ENCODE data around the gene PCGF6.

Gene PCGF6

DNA sequence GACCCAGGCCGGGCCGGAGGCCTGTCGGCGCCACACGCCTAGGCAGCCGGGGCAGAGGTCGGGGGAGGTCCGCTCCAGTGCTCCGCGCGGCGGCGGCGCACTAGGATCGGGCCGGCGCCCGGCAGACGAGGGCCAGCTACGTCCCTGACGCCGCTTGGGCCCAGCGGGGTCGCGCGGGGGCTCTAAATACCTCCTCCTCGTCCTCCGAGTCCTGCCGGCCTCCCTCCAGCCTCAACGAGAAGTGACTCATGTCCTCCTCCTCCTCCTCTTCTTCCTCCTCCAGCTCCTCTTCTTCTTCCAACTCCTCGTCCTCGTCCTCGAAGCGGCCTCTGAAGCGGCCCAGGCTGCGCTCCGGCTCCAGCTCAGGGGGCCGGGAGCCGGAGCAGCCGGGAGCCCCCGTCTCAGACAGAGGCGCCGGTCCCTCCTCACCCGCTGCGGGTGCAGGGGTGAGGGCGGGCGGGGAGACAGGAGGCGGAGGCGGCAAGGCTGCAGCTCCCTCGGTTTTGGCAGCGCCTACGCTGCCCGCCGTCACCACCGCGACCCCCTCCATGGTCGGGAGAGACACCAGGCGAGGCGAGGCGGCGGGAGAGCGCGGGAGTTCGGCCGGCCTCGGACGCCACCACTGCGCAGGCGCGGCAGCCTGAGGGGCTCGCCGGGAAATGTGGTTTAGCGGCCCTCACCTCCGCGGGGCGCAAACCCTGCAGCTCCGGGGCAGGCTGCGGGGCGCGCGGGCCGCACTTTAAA is at the start of gene PCGF6 (continued):
- TF ChIP-seq, protein P1, sequence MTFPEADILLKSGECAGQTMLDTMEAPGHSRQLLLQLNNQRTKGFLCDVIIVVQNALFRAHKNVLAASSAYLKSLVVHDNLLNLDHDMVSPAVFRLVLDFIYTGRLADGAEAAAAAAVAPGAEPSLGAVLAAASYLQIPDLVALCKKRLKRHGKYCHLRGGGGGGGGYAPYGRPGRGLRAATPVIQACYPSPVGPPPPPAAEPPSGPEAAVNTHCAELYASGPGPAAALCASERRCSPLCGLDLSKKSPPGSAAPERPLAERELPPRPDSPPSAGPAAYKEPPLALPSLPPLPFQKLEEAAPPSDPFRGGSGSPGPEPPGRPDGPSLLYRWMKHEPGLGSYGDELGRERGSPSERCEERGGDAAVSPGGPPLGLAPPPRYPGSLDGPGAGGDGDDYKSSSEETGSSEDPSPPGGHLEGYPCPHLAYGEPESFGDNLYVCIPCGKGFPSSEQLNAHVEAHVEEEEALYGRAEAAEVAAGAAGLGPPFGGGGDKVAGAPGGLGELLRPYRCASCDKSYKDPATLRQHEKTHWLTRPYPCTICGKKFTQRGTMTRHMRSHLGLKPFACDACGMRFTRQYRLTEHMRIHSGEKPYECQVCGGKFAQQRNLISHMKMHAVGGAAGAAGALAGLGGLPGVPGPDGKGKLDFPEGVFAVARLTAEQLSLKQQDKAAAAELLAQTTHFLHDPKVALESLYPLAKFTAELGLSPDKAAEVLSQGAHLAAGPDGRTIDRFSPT (tag by site-specific recombination; IDR thresholded peaks at IDR 0.05): 0 out of 2 replicates have a peak, but pooled peaks have one; percentile 36
- no peak for TF ChIP-seq ZNF140 (tag by site-specific recombination; IDR thresholded peaks at IDR 0.05)
- peak; percentile 92 for TF ChIP-seq ZFHX2 (tag by site-specific recombination; conservative IDR thresholded peaks at IDR 0.05)
- TF ChIP-seq, protein P2, sequence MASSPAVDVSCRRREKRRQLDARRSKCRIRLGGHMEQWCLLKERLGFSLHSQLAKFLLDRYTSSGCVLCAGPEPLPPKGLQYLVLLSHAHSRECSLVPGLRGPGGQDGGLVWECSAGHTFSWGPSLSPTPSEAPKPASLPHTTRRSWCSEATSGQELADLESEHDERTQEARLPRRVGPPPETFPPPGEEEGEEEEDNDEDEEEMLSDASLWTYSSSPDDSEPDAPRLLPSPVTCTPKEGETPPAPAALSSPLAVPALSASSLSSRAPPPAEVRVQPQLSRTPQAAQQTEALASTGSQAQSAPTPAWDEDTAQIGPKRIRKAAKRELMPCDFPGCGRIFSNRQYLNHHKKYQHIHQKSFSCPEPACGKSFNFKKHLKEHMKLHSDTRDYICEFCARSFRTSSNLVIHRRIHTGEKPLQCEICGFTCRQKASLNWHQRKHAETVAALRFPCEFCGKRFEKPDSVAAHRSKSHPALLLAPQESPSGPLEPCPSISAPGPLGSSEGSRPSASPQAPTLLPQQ (tag by site-specific recombination; IDR thresholded peaks at IDR 0.05): peak; percentile 46
- TF ChIP-seq MYNN (tag by site-specific recombination; IDR thresholded peaks at IDR 0.05; ENCODE audit: borderline replicate concordance): no peak
- TF ChIP-seq, protein P3, sequence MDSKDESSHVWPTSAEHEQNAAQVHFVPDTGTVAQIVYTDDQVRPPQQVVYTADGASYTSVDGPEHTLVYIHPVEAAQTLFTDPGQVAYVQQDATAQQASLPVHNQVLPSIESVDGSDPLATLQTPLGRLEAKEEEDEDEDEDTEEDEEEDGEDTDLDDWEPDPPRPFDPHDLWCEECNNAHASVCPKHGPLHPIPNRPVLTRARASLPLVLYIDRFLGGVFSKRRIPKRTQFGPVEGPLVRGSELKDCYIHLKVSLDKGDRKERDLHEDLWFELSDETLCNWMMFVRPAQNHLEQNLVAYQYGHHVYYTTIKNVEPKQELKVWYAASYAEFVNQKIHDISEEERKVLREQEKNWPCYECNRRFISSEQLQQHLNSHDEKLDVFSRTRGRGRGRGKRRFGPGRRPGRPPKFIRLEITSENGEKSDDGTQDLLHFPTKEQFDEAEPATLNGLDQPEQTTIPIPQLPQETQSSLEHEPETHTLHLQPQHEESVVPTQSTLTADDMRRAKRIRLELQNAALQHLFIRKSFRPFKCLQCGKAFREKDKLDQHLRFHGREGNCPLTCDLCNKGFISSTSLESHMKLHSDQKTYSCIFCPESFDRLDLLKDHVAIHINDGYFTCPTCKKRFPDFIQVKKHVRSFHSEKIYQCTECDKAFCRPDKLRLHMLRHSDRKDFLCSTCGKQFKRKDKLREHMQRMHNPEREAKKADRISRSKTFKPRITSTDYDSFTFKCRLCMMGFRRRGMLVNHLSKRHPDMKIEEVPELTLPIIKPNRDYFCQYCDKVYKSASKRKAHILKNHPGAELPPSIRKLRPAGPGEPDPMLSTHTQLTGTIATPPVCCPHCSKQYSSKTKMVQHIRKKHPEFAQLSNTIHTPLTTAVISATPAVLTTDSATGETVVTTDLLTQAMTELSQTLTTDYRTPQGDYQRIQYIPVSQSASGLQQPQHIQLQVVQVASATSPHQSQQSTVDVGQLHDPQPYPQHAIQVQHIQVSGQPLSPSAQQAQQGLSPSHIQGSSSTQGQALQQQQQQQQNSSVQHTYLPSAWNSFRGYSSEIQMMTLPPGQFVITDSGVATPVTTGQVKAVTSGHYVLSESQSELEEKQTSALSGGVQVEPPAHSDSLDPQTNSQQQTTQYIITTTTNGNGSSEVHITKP (tag by site-specific recombination; IDR thresholded peaks at IDR 0.05): peak; percentile 38; the same call in 1 of the 2 replicates
- TF ChIP-seq HOXD13 (CRISPR knock-in tag; IDR thresholded peaks at IDR 0.05; ENCODE audit: borderline replicate concordance): no peak
- TF ChIP-seq, protein P4, sequence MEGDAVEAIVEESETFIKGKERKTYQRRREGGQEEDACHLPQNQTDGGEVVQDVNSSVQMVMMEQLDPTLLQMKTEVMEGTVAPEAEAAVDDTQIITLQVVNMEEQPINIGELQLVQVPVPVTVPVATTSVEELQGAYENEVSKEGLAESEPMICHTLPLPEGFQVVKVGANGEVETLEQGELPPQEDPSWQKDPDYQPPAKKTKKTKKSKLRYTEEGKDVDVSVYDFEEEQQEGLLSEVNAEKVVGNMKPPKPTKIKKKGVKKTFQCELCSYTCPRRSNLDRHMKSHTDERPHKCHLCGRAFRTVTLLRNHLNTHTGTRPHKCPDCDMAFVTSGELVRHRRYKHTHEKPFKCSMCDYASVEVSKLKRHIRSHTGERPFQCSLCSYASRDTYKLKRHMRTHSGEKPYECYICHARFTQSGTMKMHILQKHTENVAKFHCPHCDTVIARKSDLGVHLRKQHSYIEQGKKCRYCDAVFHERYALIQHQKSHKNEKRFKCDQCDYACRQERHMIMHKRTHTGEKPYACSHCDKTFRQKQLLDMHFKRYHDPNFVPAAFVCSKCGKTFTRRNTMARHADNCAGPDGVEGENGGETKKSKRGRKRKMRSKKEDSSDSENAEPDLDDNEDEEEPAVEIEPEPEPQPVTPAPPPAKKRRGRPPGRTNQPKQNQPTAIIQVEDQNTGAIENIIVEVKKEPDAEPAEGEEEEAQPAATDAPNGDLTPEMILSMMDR (tag by site-specific recombination; IDR thresholded peaks at IDR 0.05): peak; percentile 40; the same call in 1 of the 2 replicates
- no peak for TF ChIP-seq ZNF133 (tag by site-specific recombination; IDR thresholded peaks at IDR 0.05)
- no peak for TF ChIP-seq KLF16 (tag by site-specific recombination; IDR thresholded peaks at IDR 0.05)
- peak; percentile 42; the same call in 1 of the 2 replicates for TF ChIP-seq ZBTB8A (tag by site-specific recombination; IDR thresholded peaks at IDR 0.05)
- no peak for TF ChIP-seq ZNF24 (tag by site-specific recombination; IDR thresholded peaks at IDR 0.05)
- TF ChIP-seq ZNF701 (tag by site-specific recombination; IDR thresholded peaks at IDR 0.05): no peak
- peak; percentile 63 for TF ChIP-seq ZNF335 (tag by site-specific recombination; conservative IDR thresholded peaks at IDR 0.05)
- TF ChIP-seq, protein P5, sequence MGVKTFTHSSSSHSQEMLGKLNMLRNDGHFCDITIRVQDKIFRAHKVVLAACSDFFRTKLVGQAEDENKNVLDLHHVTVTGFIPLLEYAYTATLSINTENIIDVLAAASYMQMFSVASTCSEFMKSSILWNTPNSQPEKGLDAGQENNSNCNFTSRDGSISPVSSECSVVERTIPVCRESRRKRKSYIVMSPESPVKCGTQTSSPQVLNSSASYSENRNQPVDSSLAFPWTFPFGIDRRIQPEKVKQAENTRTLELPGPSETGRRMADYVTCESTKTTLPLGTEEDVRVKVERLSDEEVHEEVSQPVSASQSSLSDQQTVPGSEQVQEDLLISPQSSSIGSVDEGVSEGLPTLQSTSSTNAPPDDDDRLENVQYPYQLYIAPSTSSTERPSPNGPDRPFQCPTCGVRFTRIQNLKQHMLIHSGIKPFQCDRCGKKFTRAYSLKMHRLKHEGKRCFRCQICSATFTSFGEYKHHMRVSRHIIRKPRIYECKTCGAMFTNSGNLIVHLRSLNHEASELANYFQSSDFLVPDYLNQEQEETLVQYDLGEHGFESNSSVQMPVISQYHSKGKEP (tag by site-specific recombination; IDR thresholded peaks at IDR 0.05): peak; percentile 68; the same call in 1 of the 2 replicates
- 0 out of 2 replicates have a peak, but pooled peaks have one; percentile 50 for TF ChIP-seq KLF10 (tag by site-specific recombination; IDR thresholded peaks at IDR 0.05)
- TF ChIP-seq SCRT2 (tag by site-specific recombination; IDR thresholded peaks at IDR 0.05): no peak
- no peak for TF ChIP-seq ZNF266 (tag by site-specific recombination; IDR thresholded peaks at IDR 0.05; ENCODE audit: low read depth)
- peak; percentile 95 for TF ChIP-seq GLIS2 (tag by site-specific recombination; IDR thresholded peaks at IDR 0.05)
- TF ChIP-seq ZNF610 (tag by site-specific recombination; IDR thresholded peaks at IDR 0.05; ENCODE audit: borderline replicate concordance): 0 out of 2 replicates have a peak, but pooled peaks have one; percentile 24
- no peak for TF ChIP-seq ZNF366 (tag by site-specific recombination; conservative IDR thresholded peaks at IDR 0.05)
- 0 out of 2 replicates have a peak, but pooled peaks have one; percentile 36 for TF ChIP-seq SP7 (tag by site-specific recombination; IDR thresholded peaks at IDR 0.05)
